Measurements from ENCODE around the gene SLC5A11.
"Not testable (repeated sequence)": the region's sequence is repeated elsewhere in the genome, so short reads cannot be mapped to it uniquely, and the experiment has no call there.

The SLC5A11 gene

DNA sequence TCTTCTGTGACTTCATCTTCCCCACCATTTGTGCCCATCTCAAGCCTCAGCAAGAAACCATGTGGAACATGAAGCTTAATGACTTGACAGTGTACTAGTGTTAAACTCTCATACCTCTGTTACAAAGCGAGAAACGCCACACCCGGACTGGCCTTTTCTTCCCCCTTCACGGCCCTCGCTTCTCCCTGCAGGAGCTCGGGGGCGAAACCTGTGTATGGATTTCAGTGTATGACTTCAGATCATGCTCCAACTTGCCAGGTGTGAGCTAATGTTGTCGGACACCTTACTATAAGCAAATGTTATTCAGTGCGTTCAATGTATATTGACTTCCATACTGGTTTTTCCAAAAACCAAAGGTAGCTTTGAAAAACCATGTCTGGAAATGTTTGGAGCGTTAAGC, 20.1 kb upstream of the SLC5A11 start:
- no peak for TF ChIP-seq ZNF274 (IDR thresholded peaks at IDR 0.05; ENCODE audit: low read depth, low read length)
- no peak overlapping the region for H3K4me3 ChIP-seq (ENCODE audit: low read length)

DNA sequence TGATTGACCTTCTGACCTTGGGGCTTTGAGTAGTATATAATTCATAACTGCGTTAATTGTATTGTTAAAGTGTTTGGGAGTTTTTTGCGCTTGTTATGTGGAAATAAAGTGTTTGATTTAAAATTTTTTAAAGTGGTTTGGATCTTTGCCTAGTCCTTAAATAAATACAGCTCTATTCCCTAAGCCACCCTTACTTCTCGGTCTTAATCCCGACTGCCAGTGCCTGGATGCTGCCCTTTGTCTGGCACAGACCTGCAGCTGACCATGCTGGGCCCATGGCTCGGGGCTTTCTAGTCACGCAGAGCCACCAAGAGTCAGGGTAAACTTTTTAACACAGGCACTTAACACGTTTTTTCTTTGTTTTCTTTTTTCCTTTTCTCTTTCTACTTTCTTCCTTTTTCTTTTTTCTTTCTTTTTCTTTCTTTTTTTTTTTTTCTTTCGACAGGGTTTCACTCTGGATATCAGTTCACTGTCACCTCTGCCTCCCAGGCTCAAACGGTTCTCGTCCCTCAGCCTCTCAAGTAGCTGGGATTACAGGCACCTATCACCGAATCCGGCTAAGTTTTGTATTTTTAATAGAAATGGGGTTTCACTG, 19.6 kb upstream of the SLC5A11 start:
- H3K4me3 ChIP-seq (ENCODE audit: low read length), result no peak overlapping the region
- no peak for TF ChIP-seq ZNF274 (IDR thresholded peaks at IDR 0.05; ENCODE audit: low read depth, low read length)

GRCh38 chr16:24826817-24827566, 18.8 kb upstream of the SLC5A11 start:
- no peak for TF ChIP-seq ZNF274 (IDR thresholded peaks at IDR 0.05; ENCODE audit: low read depth, low read length)
- no peak overlapping the region for H3K4me3 ChIP-seq (ENCODE audit: low read length)

DNA sequence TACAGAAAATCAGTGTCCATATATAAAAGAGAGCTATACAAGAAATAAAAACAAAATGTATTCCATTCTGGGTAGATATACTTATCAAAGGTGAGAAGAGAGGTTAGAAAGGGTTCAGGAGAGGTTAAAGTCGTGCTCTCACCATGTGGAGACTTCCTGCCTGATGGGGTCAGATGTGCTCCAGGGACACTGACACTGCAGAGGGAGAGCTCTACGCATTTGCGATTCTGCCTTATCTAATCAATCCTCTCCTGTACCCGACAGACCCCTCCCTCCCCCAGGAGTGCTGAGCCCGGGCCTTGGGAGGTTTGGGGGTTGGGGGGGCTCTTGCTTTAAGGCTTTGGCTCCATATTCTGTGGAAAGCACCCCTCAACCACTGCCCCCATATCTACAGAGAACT, 16.6 kb upstream of the SLC5A11 start:
- TF ChIP-seq ZNF274 (IDR thresholded peaks at IDR 0.05; ENCODE audit: low read depth, low read length), result no peak
- no peak overlapping the region for H3K4me3 ChIP-seq (ENCODE audit: low read length)

GRCh38 chr16:24833352-24833751, 12.4 kb upstream of the SLC5A11 start:
- TF ChIP-seq ZNF274 (IDR thresholded peaks at IDR 0.05; ENCODE audit: low read depth, low read length), result no peak
- H3K4me3 ChIP-seq (ENCODE audit: low read length), result no peak overlapping the region

DNA sequence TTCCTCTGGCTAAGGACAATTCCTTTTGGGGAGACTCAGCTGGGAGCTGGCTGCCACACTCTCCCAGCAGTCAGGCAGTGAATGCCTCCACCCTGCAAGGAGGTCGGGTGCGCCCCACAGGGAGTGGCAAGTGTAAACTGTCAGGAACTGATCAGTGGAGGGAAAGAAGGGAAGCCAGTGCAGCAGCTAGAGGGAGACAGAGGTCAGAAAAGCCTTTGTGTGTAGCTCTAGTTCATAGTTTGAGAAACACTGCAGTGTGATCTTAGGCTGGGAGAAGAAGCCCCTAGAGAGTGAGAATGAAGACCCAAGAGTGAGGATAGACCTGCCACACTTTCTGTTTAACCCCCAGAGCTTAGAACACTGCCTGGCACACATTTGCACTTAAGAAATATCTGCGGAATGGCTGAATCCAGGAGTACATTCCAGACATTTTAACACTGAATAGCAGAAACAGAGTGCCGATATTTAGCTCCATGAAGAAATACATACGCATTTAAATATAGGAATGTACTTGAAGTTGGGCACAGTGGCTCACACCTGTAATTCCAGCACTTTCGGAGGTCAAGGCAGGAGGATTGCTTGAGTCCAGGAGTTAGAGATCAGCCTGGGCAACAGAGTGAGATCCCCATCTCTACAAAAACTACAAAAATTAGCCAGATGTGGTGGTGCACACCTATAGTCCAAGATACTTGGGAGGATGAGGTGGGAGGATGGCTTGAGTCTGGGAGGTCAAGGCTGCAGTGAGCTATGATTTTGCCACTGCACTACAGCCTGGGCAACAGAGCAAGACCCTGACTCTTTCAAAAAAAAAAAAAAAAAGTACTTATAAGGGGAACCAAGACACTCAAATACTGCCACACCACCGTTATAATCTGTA, 11.1 kb upstream of the SLC5A11 start:
- H3K4me3 ChIP-seq (ENCODE audit: low read length), result no peak overlapping the region
- no peak for TF ChIP-seq ZNF274 (IDR thresholded peaks at IDR 0.05; ENCODE audit: low read depth, low read length)

- TF ChIP-seq ZNF274 (IDR thresholded peaks at IDR 0.05; ENCODE audit: low read depth, low read length), result no peak
- no peak overlapping the region for H3K4me3 ChIP-seq (ENCODE audit: low read length)
Measured at GRCh38 chr16:24836836-24837235, 8.9 kb upstream of the SLC5A11 start.

DNA sequence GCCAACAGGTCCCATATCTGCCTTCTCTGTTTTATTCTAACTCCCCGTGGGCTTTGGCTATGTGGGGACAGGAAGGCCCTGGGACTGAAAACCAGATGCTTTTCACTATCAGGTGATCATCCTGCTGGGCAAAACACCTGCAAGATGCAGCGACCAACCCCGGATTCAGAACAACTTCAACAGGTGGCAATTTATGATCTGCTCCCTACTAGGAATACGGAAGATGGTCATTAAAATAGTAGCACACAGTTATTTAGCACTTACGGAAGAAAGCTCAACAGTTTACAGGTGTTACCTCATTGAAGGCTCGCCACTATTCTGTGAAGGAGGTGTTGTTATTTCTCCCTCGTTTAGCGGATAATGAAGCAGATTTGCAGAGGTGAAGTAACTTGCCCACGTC, 7.8 kb upstream of the SLC5A11 start:
- no peak for TF ChIP-seq ZNF274 (IDR thresholded peaks at IDR 0.05; ENCODE audit: low read depth, low read length)

DNA sequence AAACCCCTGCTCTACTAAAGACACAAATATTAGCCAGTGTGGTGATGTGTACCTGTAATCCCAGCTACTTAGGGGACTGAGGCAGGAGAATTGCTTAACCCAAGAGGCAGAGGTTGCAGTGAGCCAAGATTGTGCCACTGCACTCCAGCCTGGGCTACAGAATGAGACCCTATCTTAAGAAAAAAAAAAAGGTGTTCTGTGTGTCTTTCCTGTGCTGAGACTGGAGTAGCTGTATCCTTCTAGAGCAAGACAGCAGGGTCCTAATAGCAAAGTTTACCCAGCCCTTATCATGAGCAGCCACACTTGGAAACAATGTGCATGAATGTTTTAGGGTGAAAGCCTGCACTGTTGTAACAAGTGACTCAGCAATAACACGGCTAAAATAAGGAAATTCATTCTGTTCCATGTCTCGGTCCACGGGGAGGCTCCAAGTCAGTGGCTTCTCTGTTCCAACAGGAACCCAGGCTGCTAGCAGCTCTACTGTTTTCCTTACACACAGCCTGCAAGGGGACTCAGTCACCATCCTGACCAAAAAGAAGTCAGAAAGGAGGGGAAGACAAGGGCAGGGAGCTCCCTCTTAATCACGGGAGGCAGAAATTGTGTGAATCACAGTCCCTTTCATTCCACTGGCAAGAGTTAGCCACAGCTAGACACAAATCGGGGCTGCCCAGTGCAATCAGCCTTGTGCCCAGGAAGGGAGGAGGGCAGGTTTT, 7.1 kb upstream of the SLC5A11 start:
- TF ChIP-seq ZNF274 (IDR thresholded peaks at IDR 0.05; ENCODE audit: low read depth, low read length), result no peak
- H3K4me3 ChIP-seq (ENCODE audit: low read length), result no peak overlapping the region

More for the DNA sequence above, 7.8 kb upstream of the SLC5A11 start:
- H3K4me3 ChIP-seq (ENCODE audit: low read length), result no peak overlapping the region

DNA sequence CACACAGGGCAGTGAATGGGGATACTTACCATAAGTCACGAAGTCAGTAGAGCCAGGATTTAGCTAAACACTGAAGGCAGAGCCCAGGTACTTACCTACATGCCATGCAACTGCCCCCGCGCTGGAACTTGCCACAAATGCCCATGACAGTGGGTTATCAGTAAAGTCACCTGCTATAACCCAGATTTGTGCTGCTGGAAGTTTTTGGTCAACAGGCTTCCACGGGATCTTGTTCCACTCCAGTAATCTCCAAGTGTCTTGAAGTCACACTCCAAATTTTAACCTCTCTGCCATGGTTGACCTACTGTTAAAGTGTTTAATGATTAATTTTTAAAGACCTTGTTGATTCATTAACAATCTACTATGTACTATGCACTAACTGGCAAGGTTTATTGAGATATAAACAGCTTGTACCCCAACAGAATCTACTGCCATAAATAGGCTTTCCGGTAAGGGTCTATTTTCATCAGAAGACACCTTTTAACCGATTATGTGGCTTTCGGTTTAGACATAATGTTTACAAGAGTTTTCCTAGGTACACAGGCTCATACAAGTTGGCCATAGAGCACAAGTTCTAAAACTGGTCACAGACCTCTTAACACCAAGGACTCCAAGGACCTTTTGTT, 6.3 kb upstream of the SLC5A11 start:
- TF ChIP-seq ZNF274 (IDR thresholded peaks at IDR 0.05; ENCODE audit: low read depth, low read length), result no peak
- no peak overlapping the region for H3K4me3 ChIP-seq (ENCODE audit: low read length)

GRCh38 chr16:24841291-24841690, 4.5 kb upstream of the SLC5A11 start:
- no peak for TF ChIP-seq ZNF274 (IDR thresholded peaks at IDR 0.05; ENCODE audit: low read depth, low read length)
- H3K4me3 ChIP-seq (ENCODE audit: low read length), result no peak overlapping the region

GRCh38 chr16:24844101-24845030, 1.4 kb upstream of the SLC5A11 start:
- TF ChIP-seq ZNF274 (IDR thresholded peaks at IDR 0.05; ENCODE audit: low read depth, low read length), result no peak
- no peak overlapping the region for H3K4me3 ChIP-seq (ENCODE audit: low read length)

DNA sequence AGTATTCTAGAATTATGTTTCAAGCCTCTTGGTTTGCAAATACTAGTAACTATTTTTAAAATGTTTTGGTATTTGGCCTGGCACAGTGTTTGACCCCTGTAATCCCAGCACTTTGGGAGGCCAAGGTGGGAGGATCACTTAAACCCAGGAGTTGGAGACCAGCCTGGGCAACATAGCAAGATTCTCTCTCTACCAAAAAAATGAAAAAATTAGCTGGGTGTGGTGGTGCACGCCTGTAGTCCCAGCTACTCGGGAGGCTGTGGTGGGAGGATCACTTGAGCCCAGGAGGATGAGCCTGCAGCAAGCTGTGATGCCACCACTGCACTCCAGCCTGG, 765 bp upstream of the SLC5A11 start:
- not testable (repeated sequence) for H3K4me3 ChIP-seq (ENCODE audit: low read length)
